Common myeloid progenitor, CD34-positive (primary cell): ENCODE data around the gene SLC44A5.
"Not testable (repeated sequence)": the region's sequence is repeated elsewhere in the genome, so short reads cannot be mapped to it uniquely, and the experiment has no call there.

ENCODE experiments used
- CTCF ChIA-PET: fragments of 350-600 bp; sonication (Branson Sonifier 250); formaldehyde crosslinking; loops from one replicate; lab custom pipeline; 2021; ENCODE audit warnings: antibody characterized with exemption; lab: Charles Lee
- POLR2A ChIA-PET: fragments of 350-600 bp; sonication (Branson Sonifier 250); formaldehyde crosslinking; loops from one replicate; lab custom pipeline; 2021; ENCODE audit warnings: antibody characterized with exemption; lab: Charles Lee
- DNase-seq, 3 donors: peaks; one replicate each; pipeline versions ENCODE4 v3.0.0 to v3.0.0-alpha.2; 2013
- H3K27ac ChIP-seq, 2 experiments: 1 replicate in 1 of 2; 2 replicates in 1 of 2; pipeline ENCODE4 v1.7.0; 2013; ENCODE audit warnings: inconsistent platforms in 2 of 2, low read length in 2 of 2, mild to moderate bottlenecking in 2 of 2, low read depth in 1 of 2, moderate library complexity in 1 of 2; ENCODE audit not compliant: severe bottlenecking in 2 of 2, insufficient read depth in 1 of 2, poor library complexity in 1 of 2
- H3K27me3 ChIP-seq, 5 experiments: replicated peaks in 2 of 5; 1 replicate in 3 of 5; 2 replicates in 2 of 5; pipeline versions ENCODE4 v1.6.1 to v1.7.0; 2013; ENCODE audit warnings: low read length in 4 of 5, mild to moderate bottlenecking in 2 of 5, moderate library complexity in 2 of 5, inconsistent platforms in 1 of 5; ENCODE audit not compliant: insufficient read depth in 5 of 5, control insufficient read depth in 4 of 5
- H3K36me3 ChIP-seq, 4 experiments: 1 replicate in 2 of 4; 2 replicates in 2 of 4; pipeline versions ENCODE4 v1.6.1 to v1.7.0; 2013; ENCODE audit warnings: low read length in 3 of 4, control low read depth in 1 of 4, mild to moderate bottlenecking in 1 of 4; ENCODE audit not compliant: control insufficient read depth in 4 of 4, insufficient read depth in 4 of 4
- H3K4me1 ChIP-seq, 4 experiments: 1 replicate in 3 of 4; 2 replicates in 1 of 4; pipeline versions ENCODE4 v1.6.1 to v1.7.1; 2013; ENCODE audit warnings: low read length in 3 of 4, mild to moderate bottlenecking in 3 of 4, control low read depth in 1 of 4, inconsistent platforms in 1 of 4, moderate library complexity in 1 of 4; ENCODE audit not compliant: control insufficient read depth in 4 of 4, insufficient read depth in 4 of 4; ENCODE audit errors: control extremely low read depth in 1 of 4
- H3K4me3 ChIP-seq, 7 experiments: 1 replicate in 4 of 7; 2 replicates in 3 of 7; pipeline versions ENCODE4 v1.5.1 to v1.7.0; 2013; ENCODE audit warnings: mild to moderate bottlenecking in 7 of 7, low read length in 6 of 7, moderate library complexity in 6 of 7, inconsistent platforms in 2 of 7, low read depth in 2 of 7, control low read depth in 1 of 7; ENCODE audit not compliant: insufficient read depth in 4 of 7, control insufficient read depth in 1 of 7; ENCODE audit errors: extremely low read depth in 1 of 7
- H3K9me3 ChIP-seq, 5 experiments: 1 replicate in 4 of 5; 2 replicates in 1 of 5; pipeline versions ENCODE4 v1.6.1 to v1.7.1; 2013; ENCODE audit warnings: low read length in 4 of 5, mild to moderate bottlenecking in 2 of 5, inconsistent platforms in 1 of 5, low read depth in 1 of 5, moderate library complexity in 1 of 5; ENCODE audit not compliant: control insufficient read depth in 4 of 5, insufficient read depth in 2 of 5; ENCODE audit errors: control extremely low read depth in 1 of 5
- WGBS: methylation state at CpG from one replicate; pipeline ENCODE4 v1.1.5; 2013; ENCODE audit not compliant: insufficient coverage; 5-methylcytosine and 5-hydroxymethylcytosine counted together

The SLC44A5 gene

GRCh38 chr1:75181214-75181955, 429.5 kb downstream of the SLC44A5 start:
- CTCF ChIA-PET, POLR2A ChIA-PET: not testable (repeated sequence)

GRCh38 chr1:75174031-75174760, 436.7 kb downstream of the SLC44A5 start:
- no peak overlapping the region for H3K27ac ChIP-seq
- ChIA-PET POLR2A (no interaction called here), CTCF (no interaction called here)
- H3K36me3 ChIP-seq: no peaks in the 10 kb centered on the region
- H3K27me3 ChIP-seq: no peaks in the 10 kb centered on the region
- no peaks in the 10 kb centered on the region for H3K9me3 ChIP-seq
- DNase-seq: no peak
- no peaks in the 10 kb centered on the region for H3K4me1 ChIP-seq
- 40% methylated on average over 1 of the region's 2 CpGs for WGBS
- H3K4me3 ChIP-seq: no peak overlapping the region

More at GRCh38 chr1:75181214-75181955, 429.5 kb downstream of the SLC44A5 start:
- H3K27me3 ChIP-seq, H3K9me3 ChIP-seq, DNase-seq, H3K36me3 ChIP-seq, H3K4me1 ChIP-seq, H3K27ac ChIP-seq, H3K4me3 ChIP-seq: not testable (repeated sequence)
- WGBS: 96% methylated on average over 10 of the region's 13 CpGs

DNA sequence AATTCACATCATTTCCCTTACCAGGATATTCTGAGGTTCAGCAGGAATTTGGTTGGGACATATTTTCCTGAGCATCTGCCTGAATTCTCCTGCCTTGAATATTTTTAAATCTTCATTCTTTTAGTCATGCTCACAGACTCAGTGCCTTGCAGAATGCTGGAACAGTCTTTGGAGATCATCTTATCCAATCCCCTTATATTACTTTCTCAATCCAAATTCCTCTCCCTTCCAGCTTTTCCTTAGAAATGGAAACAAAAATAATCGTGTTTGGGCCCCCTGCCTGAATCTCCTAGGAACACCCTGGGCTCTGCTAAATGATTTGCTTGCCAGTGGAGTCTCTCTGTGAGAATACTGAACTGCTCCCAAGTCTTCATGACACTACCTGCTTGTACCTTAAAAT, 438.4 kb downstream of the SLC44A5 start:
- 71% methylated on average over 1 of the region's 1 CpG for WGBS
- H3K36me3 ChIP-seq: no peaks in the 10 kb centered on the region
- CTCF ChIA-PET: interaction anchor here (1.1 kb wide), 1 partner anchor 31 kb away, joined by 4 read pairs; no protein-coding TSS in a partner anchor
- no peaks in the 10 kb centered on the region for H3K4me1 ChIP-seq
- peaks cover 0 to 3% (median 0%) of the 10 kb centered on the region in 5 experiments for H3K27me3 ChIP-seq
- H3K27ac ChIP-seq: no peak overlapping the region
- POLR2A ChIA-PET: interaction anchor here (0.7 kb wide), 1 partner anchor 25 kb away, joined by 3 read pairs; no protein-coding TSS in a partner anchor
- no peaks in the 10 kb centered on the region for H3K9me3 ChIP-seq
- no peak for DNase-seq
- H3K4me3 ChIP-seq: no peak overlapping the region

- H3K36me3 ChIP-seq: no peaks in the 10 kb centered on the region
- H3K27ac ChIP-seq: no peak overlapping the region
- H3K9me3 ChIP-seq: no peaks in the 10 kb centered on the region
- 100% methylated on average over 1 of the region's 1 CpG for WGBS
- ChIA-PET CTCF (no interaction called here), POLR2A (interaction anchor here (0.7 kb wide), 1 partner anchor 26 kb away, joined by 3 read pairs; no protein-coding TSS in a partner anchor)
- H3K27me3 ChIP-seq: peaks cover 0 to 4% (median 0%) of the 10 kb centered on the region in 5 experiments
- H3K4me1 ChIP-seq: no peaks in the 10 kb centered on the region
- no peak overlapping the region for H3K4me3 ChIP-seq
- DNase-seq: no peak
Observed at GRCh38 chr1:75171876-75172275, 439.0 kb downstream of the SLC44A5 start.

GRCh38 chr1:75170981-75171380, 439.9 kb downstream of the SLC44A5 start:
- Histone ChIP-seq H3K27me3 (peaks cover 0 to 4% (median 0%) of the 10 kb centered on the region in 5 experiments), H3K36me3 (no peaks in the 10 kb centered on the region), H3K4me3 (no peak overlapping the region), H3K27ac (no peak overlapping the region), H3K9me3 (no peaks in the 10 kb centered on the region), H3K4me1 (no peaks in the 10 kb centered on the region)
- WGBS: 67% methylated on average over 1 of the region's 2 CpGs
- POLR2A ChIA-PET: no interaction called here
- no peak for DNase-seq
- CTCF ChIA-PET: no interaction called here

DNA sequence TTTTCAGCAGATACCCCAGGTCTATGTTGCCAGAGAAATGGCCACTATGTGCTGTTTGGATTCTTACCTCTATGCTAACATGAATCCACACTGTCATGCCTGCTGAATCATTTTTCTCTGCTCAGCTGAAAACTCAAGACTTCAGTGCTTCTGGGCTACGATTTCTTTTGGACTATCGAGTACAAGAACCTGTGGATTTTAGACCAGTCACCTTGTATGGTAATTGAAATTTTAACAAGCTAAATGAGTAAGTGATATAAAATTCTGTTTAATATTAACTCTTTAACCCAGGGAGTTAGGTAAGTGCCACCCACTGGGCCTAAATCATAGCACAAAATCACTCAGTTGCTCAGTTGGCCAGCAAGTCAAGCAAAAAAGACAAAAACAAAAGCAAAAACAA, 440.9 kb downstream of the SLC44A5 start:
- no peaks in the 10 kb centered on the region for H3K9me3 ChIP-seq
- H3K27ac ChIP-seq: no peak overlapping the region
- no peaks in the 10 kb centered on the region for H3K36me3 ChIP-seq
- ChIA-PET CTCF (no interaction called here), POLR2A (no interaction called here)
- 100% methylated on average over 1 of the region's 2 CpGs for WGBS
- DNase-seq: no peak
- no peak overlapping the region for H3K4me3 ChIP-seq
- H3K27me3 ChIP-seq: peaks cover 0 to 4% (median 0%) of the 10 kb centered on the region in 5 experiments
- no peaks in the 10 kb centered on the region for H3K4me1 ChIP-seq

DNA sequence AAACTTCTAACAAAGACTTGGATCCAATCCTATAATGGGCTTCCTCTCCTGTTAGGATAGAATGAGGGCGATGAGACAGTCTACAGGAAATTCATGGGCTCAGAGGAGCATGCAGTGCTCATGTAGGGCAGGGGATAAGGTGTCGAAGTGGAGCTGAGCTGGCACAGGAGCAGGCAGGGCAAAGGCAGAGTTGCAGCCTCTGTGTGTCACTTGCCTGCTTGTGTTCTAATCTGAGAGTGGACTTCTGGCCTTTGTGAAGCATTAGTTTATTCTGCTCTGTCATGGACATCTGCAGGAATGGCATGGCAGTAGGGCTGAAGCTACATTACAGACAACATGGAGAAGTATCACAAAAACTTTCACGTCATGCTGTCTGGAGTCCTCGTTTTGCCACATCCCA, 444.1 kb downstream of the SLC44A5 start:
- WGBS: 95% methylated on average over 4 of the region's 4 CpGs
- POLR2A ChIA-PET: no interaction called here

More for the DNA sequence above, 444.1 kb downstream of the SLC44A5 start:
- Histone ChIP-seq H3K27me3 (peaks cover 0 to 6% (median 2%) of the 10 kb centered on the region in 5 experiments), H3K4me1 (no peaks in the 10 kb centered on the region), H3K9me3 (no peaks in the 10 kb centered on the region), H3K36me3 (no peaks in the 10 kb centered on the region), H3K27ac (no peak overlapping the region), H3K4me3 (no peak overlapping the region)
- CTCF ChIA-PET: interaction anchor here (0.9 kb wide), 1 partner anchor 10 kb away, joined by 3 read pairs; no protein-coding TSS in a partner anchor
- no peak for DNase-seq
